ENCODE results near the gene BNC1. TPM values are rescaled to one million over a fixed set of nuclear protein-coding genes. Genes with fewer than 3 reads are reported as not detected.

The BNC1 gene, protein sequence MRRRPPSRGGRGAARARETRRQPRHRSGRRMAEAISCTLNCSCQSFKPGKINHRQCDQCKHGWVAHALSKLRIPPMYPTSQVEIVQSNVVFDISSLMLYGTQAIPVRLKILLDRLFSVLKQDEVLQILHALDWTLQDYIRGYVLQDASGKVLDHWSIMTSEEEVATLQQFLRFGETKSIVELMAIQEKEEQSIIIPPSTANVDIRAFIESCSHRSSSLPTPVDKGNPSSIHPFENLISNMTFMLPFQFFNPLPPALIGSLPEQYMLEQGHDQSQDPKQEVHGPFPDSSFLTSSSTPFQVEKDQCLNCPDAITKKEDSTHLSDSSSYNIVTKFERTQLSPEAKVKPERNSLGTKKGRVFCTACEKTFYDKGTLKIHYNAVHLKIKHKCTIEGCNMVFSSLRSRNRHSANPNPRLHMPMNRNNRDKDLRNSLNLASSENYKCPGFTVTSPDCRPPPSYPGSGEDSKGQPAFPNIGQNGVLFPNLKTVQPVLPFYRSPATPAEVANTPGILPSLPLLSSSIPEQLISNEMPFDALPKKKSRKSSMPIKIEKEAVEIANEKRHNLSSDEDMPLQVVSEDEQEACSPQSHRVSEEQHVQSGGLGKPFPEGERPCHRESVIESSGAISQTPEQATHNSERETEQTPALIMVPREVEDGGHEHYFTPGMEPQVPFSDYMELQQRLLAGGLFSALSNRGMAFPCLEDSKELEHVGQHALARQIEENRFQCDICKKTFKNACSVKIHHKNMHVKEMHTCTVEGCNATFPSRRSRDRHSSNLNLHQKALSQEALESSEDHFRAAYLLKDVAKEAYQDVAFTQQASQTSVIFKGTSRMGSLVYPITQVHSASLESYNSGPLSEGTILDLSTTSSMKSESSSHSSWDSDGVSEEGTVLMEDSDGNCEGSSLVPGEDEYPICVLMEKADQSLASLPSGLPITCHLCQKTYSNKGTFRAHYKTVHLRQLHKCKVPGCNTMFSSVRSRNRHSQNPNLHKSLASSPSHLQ
- total RNA-seq, result not detected

DNA sequence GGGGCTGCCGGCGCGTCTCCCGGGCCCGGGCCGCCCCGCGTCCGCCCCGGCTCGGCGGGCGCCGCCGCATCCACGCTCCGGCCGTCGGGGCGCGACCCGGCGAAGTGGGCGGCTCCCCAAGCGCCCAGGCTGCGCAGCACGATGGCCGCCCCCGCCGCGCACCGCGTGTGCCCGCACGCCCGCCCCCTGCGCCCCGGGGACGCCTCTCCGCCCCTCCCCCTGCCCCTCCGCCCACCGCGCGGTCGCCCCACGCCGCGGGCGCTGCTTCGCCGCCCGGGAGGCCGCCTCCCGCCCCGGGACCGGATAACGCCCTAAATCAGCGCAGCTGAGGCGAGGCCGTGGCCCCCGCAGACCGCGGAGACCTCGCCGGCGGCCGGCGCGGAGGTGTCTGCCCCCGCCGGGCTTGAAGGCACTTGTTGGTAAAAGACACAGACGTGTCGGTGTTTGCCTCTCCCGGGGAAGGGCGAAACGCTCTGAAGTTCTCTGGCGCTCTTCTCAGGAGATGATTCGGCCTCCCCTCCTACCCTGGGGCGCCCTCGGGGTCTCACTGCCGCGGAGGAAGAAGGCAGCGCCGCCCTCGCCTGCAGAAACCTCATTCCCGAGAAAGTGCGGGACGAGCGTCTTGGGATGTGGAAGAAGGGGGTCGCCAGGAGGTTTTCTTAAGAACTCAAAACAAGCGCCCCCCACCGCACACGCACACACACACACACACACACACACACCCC, at the start of gene BNC1:
Gene BNC1, minus strand, starts transcription at position 106 of the 725 bp plus-strand sequence. Its CDS starts 36 bp downstream, at position 70.
- H3K4me1 ChIP-seq (ENCODE audit: insufficient read depth, low read length), result peaks cover 7% of the 10 kb centered on the region
- no peaks in the 10 kb centered on the region for H3K9me3 ChIP-seq (ENCODE audit: low read depth, low read length)
- no peak within 1 kb of the TSS for H3K4me3 ChIP-seq (ENCODE audit: low read length)
- H3K27me3 ChIP-seq (ENCODE audit: insufficient read depth, low read length), result peaks cover 72% of the 10 kb centered on the region

DNA sequence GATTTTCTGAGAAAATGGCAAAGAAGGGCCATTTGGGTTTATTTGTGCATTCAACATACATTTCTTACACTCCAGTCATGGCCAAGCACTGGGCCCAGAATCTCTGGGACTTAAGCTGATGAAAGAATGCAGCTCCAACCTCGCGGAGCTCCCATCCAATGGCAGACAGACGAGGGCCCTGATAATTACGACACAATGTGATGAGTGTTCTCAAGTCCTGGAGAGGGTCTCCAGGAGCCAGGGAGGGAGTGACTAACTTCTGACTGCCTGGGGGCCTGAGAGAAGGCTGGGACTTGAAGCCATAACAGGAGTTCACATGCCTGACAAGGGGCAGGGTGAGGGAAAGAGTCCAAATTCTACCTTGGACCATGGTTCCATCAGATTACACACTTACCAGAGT, 42.6 kb upstream of the BNC1 start:
- Histone ChIP-seq H3K9me3 (ENCODE audit: low read depth, low read length) (no peaks in the 10 kb centered on the region), H3K27me3 (ENCODE audit: insufficient read depth, low read length) (no peaks in the 10 kb centered on the region), H3K4me1 (ENCODE audit: insufficient read depth, low read length) (no peaks in the 10 kb centered on the region), H3K4me3 (ENCODE audit: low read length) (no peak overlapping the region)

DNA sequence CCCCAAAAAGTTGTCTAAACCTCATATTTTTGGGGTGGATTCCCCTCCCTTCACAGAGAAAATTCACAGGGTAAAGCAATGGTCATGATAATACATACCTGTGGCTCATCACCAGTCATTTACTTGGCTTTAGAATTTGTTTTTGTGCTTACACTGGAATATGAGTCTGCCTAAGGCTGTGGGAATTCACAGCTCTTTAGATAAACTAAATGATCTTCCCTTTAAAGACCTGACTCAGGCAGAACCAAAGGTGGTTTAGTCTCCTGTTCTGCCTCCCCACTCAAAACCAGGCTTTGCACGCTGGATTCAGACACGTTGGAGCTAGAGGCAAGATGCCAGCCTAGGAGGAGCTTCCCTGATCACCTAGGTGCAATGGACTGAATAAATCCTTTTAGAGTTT, 40.3 kb upstream of the BNC1 start:
- Histone ChIP-seq H3K4me1 (ENCODE audit: insufficient read depth, low read length) (no peaks in the 10 kb centered on the region), H3K4me3 (ENCODE audit: low read length) (no peak overlapping the region)

DNA sequence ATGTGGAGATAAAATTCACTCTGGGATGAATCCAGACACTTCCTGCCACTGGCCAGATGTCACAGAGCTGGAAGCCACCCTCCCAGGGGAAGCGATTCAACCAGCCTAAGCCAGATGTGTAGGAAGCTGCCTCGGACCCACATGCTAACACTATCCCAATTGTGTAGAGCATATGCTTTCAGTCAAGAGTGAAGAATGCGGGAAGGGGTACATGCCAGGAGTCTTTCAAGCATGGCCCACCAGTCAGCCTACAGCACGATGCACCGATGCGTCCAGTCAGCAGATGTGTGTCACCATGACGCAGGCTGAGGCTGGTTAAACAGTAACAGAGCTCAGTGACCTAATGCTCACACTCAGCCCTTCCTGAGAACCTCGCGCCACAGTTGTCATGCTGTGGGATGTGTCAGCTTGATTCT, 38.8 kb upstream of the BNC1 start:
- no peaks in the 10 kb centered on the region for H3K9me3 ChIP-seq (ENCODE audit: low read depth, low read length)
- no peaks in the 10 kb centered on the region for H3K4me1 ChIP-seq (ENCODE audit: insufficient read depth, low read length)
- H3K27me3 ChIP-seq (ENCODE audit: insufficient read depth, low read length), result no peaks in the 10 kb centered on the region
- H3K4me3 ChIP-seq (ENCODE audit: low read length), result no peak overlapping the region

More for the DNA sequence above, 40.3 kb upstream of the BNC1 start:
- H3K9me3 ChIP-seq (ENCODE audit: low read depth, low read length), result no peaks in the 10 kb centered on the region
- H3K27me3 ChIP-seq (ENCODE audit: insufficient read depth, low read length), result no peaks in the 10 kb centered on the region

DNA sequence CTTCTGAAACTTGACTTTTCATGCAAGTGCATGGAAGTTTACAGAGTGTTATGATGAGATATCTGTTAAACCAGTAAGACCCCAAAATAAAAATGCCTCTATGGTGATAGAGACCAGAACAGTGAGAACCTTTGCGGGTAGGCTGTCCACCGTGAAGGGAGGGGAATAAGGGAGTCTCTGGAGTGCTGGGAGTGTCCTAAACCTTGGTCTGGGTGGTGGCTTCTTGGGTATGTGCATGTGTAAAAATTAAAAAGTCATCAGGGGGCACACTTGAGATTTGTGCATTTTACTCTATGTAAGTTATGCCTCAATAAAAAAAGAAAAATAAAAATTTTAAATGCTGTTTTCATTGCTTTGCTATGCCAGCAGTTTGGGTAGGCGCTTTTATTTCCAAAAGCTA, 38.2 kb upstream of the BNC1 start:
- no peaks in the 10 kb centered on the region for H3K9me3 ChIP-seq (ENCODE audit: low read depth, low read length)
- no peak overlapping the region for H3K4me3 ChIP-seq (ENCODE audit: low read length)
- no peaks in the 10 kb centered on the region for H3K27me3 ChIP-seq (ENCODE audit: insufficient read depth, low read length)
- H3K4me1 ChIP-seq (ENCODE audit: insufficient read depth, low read length), result no peaks in the 10 kb centered on the region

DNA sequence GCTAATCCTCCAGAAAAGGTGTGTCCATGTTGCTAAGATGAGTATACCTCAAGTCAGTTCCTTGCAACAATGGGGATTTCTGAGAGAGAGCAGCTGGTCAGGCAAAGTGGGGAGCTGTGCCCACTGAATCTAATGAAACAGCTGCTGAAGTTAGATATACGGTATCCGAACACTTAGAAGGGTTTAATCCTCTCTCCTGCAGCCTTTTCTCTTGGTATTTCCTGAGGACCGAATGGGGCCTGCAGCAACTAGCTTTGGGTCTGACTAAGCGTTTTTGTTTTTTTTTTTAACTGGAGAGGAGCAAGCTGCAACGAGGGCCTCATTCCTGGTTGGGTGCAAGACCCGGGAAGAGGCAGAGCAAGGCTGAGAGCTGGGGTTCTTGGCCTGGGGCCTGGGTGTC, 37.6 kb upstream of the BNC1 start:
- no peaks in the 10 kb centered on the region for H3K9me3 ChIP-seq (ENCODE audit: low read depth, low read length)
- no peak overlapping the region for H3K4me3 ChIP-seq (ENCODE audit: low read length)
- H3K4me1 ChIP-seq (ENCODE audit: insufficient read depth, low read length), result no peaks in the 10 kb centered on the region
- H3K27me3 ChIP-seq (ENCODE audit: insufficient read depth, low read length), result no peaks in the 10 kb centered on the region

DNA sequence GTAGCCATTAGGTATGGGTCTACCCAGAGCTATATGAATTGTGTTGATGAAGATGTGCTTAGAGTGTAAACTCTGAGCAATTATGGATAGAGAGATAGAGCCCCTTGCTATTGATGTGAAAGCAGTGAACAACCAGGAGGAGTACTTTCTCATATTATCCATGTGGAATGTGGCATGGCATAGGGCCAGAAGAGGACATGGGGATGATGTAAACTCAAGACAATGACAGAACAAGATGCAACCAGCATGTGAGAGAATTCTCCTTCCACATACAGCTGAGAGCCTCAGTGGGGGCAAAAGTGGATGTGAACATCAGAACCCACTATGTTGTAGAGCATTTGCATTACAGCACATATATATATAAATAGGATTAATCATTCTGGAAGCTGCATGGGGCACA, 36.4 kb upstream of the BNC1 start:
- Histone ChIP-seq H3K4me3 (ENCODE audit: low read length) (no peak overlapping the region), H3K27me3 (ENCODE audit: insufficient read depth, low read length) (no peaks in the 10 kb centered on the region), H3K9me3 (ENCODE audit: low read depth, low read length) (no peaks in the 10 kb centered on the region), H3K4me1 (ENCODE audit: insufficient read depth, low read length) (no peaks in the 10 kb centered on the region)

DNA sequence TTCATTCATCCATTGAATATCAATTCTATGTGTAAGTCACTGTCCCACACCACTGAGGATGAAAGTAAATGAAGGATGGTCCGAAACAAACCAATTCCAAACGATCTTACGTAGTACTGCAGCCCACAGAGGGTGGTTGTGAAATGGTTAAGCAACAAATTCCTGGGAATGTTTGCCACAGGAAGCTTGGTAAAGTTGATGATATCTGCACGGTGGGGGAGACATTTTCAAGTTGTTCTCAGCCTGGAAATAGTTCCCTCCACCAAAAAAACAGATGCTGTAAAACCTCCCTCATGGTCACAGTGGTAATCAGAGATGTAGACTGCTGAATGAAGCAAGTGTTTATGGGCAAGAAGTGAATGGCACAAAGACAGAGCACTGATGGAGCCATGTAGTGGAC, 35.9 kb upstream of the BNC1 start:
- no peak overlapping the region for H3K4me3 ChIP-seq (ENCODE audit: low read length)
- no peaks in the 10 kb centered on the region for H3K27me3 ChIP-seq (ENCODE audit: insufficient read depth, low read length)
- H3K9me3 ChIP-seq (ENCODE audit: low read depth, low read length), result no peaks in the 10 kb centered on the region
- H3K4me1 ChIP-seq (ENCODE audit: insufficient read depth, low read length), result no peaks in the 10 kb centered on the region

DNA sequence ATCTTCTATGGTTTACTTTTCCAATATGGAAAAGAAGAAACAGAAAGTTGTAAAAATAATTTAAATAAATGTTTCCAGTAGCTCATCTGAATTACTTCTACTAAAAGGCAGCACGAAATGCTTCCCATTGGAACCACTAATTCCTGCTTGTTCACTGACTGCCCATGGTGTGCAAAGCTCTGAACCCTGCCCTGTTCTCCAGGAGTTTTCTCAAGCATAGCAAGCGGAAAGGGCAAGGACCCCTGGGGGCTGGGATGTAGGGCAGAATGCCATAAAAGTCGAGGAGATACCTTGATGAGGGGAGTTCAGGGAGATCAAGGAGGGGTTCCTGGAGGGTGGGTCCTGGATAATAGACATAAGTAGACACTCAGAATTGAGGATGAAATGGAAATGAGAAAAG, 35.3 kb upstream of the BNC1 start:
- Histone ChIP-seq H3K4me3 (ENCODE audit: low read length) (no peak overlapping the region), H3K4me1 (ENCODE audit: insufficient read depth, low read length) (no peaks in the 10 kb centered on the region), H3K27me3 (ENCODE audit: insufficient read depth, low read length) (no peaks in the 10 kb centered on the region), H3K9me3 (ENCODE audit: low read depth, low read length) (no peaks in the 10 kb centered on the region)

DNA sequence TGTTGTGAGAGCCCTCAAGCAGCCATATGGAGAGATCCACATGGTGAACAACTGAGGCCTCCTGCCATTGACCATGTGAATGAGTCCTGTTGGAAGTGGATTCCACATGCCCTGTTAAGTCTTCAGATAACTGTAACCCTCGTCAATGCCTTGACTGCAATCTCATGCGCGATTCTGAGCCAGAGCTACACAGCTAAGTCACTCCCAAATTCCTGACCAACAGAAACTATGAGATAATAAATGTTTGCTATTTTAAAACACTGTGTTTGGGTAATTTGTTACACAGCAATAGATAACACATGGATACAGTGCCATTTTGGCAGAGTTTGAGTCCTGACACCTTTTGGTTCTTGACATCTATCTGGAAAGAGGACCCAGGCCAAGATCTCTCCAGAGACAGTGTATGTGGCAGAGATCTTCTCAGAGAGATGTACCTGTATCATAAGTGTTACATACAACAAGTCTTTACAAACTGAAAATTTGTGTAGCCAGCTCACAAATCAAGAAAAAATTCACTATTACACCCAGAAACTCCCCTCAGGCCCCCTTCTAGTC, 34.5 kb upstream of the BNC1 start:
- Histone ChIP-seq H3K4me3 (ENCODE audit: low read length) (no peak overlapping the region), H3K4me1 (ENCODE audit: insufficient read depth, low read length) (no peaks in the 10 kb centered on the region), H3K9me3 (ENCODE audit: low read depth, low read length) (no peaks in the 10 kb centered on the region), H3K27me3 (ENCODE audit: insufficient read depth, low read length) (no peaks in the 10 kb centered on the region)

DNA sequence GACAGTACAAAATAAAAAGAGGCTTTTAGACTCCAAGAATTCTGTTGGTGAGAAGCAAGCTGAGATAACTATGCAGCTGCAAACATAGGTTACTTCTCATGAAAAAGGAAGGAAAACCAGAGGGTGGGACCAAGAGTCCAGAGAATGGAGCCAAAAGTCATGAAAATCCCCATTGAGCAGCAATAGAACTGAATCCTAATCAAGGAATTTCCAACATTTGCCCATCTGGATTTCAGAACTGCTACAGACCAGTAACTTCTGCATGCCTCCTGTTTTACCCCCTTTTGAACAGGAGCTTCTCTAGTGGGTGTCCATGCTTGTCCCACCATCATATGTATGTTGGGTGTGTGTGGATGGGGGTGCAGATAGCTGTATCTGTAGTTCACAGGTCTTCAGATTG, 33.6 kb upstream of the BNC1 start:
- no peaks in the 10 kb centered on the region for H3K9me3 ChIP-seq (ENCODE audit: low read depth, low read length)
- H3K4me3 ChIP-seq (ENCODE audit: low read length), result no peak overlapping the region
- no peaks in the 10 kb centered on the region for H3K4me1 ChIP-seq (ENCODE audit: insufficient read depth, low read length)
- H3K27me3 ChIP-seq (ENCODE audit: insufficient read depth, low read length), result no peaks in the 10 kb centered on the region

DNA sequence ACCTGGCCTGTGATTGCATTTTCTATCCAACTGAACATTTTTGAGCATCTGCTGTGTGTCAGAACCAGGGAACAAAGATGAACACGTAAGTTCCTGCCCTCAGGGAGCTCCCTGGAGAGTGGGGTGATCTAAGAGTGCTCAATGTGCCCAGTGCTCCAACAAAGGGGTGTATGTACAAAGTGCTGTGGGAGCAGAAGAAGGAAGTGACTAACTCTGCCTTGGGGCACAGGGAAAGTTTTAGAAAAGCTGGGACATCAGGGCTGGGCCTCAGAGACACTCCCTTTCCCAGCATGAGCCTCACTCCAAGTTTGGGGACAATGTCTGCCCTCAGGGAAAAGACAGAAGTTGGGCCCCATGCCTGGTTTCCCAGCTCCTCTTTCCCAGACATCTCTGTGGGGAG, 27.6 kb upstream of the BNC1 start:
- H3K4me3 ChIP-seq (ENCODE audit: low read length), result no peak overlapping the region
- no peaks in the 10 kb centered on the region for H3K9me3 ChIP-seq (ENCODE audit: low read depth, low read length)
- no peaks in the 10 kb centered on the region for H3K4me1 ChIP-seq (ENCODE audit: insufficient read depth, low read length)
- no peaks in the 10 kb centered on the region for H3K27me3 ChIP-seq (ENCODE audit: insufficient read depth, low read length)

DNA sequence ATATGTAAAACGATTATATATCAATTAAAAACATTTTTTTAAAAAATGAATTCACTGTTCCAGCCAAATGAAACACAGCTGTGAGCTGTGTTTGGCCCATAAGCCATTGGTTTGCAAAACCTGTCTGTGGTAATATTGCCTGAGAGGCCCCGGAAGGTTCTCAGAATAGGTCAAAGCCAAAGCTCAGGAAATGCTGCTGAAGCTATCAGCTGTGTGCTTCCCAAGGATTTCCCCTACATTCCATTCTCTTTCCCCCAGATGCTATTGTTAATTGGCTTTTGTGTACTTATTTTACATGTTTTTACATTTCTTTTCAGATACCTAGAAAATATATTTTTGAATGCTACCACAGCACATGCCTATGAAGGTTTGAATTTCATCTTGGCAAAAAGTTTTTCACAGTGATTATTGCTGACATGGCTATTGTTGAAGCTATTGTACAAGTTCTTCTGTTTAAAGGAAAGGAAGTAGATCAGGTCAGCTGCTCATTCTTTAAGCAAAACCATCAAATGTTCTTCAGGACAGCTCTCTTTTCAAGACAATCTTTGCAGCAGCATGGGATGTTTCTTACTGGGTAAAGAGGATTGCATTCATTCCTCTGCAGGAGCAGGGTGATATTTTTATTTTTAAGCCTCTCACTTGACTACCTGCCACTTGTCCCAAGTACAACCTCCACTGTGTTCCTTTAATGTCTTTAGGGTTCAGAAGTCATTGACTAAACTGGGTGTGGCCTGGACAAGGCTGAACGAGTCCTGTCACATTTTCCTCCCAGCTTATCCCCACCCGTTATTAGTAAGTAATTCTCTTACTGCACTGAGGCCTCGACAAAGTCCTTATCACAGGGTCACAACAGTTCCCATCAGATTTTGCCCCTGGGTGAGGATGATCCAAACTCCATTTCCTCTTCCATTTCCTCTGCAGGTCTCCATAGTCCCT, 26.3 kb upstream of the BNC1 start:
- H3K4me3 ChIP-seq (ENCODE audit: low read length), result no peak overlapping the region
- H3K4me1 ChIP-seq (ENCODE audit: insufficient read depth, low read length), result no peaks in the 10 kb centered on the region
- no peaks in the 10 kb centered on the region for H3K27me3 ChIP-seq (ENCODE audit: insufficient read depth, low read length)
- no peaks in the 10 kb centered on the region for H3K9me3 ChIP-seq (ENCODE audit: low read depth, low read length)

DNA sequence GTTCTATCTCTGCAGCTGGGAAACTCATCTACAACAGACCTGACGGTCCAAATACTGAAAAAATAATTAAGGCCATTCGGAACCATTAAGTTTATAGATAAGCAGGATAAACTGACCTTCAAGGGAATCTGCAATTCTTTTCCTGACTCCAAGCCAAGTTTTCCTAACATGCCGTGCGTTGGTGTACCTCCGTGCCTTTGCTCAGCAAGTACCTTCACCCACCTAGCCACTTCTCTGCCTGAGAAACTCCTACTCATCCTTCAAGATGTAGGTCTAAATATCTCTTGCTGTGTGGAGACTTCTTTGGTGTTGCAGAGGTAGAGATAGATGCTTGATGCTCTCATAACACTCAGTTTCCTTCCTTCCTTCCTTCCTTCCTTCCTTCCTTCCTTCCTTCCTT, 24.2 kb upstream of the BNC1 start:
- Histone ChIP-seq H3K4me3 (ENCODE audit: low read length) (no peak overlapping the region), H3K9me3 (ENCODE audit: low read depth, low read length) (no peaks in the 10 kb centered on the region), H3K4me1 (ENCODE audit: insufficient read depth, low read length) (no peaks in the 10 kb centered on the region), H3K27me3 (ENCODE audit: insufficient read depth, low read length) (no peaks in the 10 kb centered on the region)

Measured in mononuclear cell (primary cell).